Hepatocyte (in vitro differentiated cells): ENCODE measurements around the gene KANSL3. TPM values are rescaled to one million over a fixed set of nuclear protein-coding genes. Genes with fewer than 3 reads are reported as not detected.

Experiments
- DNase-seq: peaks from one replicate; pipeline ENCODE4 v3.0.0-alpha.2; 2016; ENCODE audit warnings: low spot score
- H2AFZ ChIP-seq: fragments of 200-600 bp; sonication (generic); 2 replicates; pipeline ENCODE4 v1.6.0; 2016; ENCODE audit warnings: antibody characterized with exemption, mild to moderate bottlenecking
- H3K27ac ChIP-seq: fragments of 200-600 bp; sonication (generic); 2 replicates; pipeline ENCODE4 v1.5.1; 2016; ENCODE audit warnings: mild to moderate bottlenecking
- H3K27me3 ChIP-seq: fragments of 200-600 bp; sonication (generic); 2 replicates; pipeline ENCODE4 v1.6.1; 2016
- H3K36me3 ChIP-seq: fragments of 200-600 bp; sonication (generic); replicated peaks from 2 replicates; pipeline ENCODE4 v1.5.1; 2016; ENCODE audit warnings: low read depth; ENCODE audit not compliant: insufficient read depth
- H3K4me1 ChIP-seq: fragments of 200-600 bp; sonication (generic); 2 replicates; pipeline ENCODE4 v1.5.1; 2016; ENCODE audit warnings: mild to moderate bottlenecking, moderate library complexity; ENCODE audit not compliant: insufficient read depth
- H3K4me2 ChIP-seq: fragments of 200-600 bp; sonication (generic); 2 replicates; pipeline ENCODE4 v1.6.0; 2016
- H3K4me3 ChIP-seq: fragments of 200-600 bp; sonication (generic); 2 replicates; pipeline ENCODE4 v1.5.1; 2016; ENCODE audit warnings: mild to moderate bottlenecking
- H3K79me2 ChIP-seq: fragments of 200-600 bp; sonication (generic); 2 replicates; pipeline ENCODE4 v1.6.0; 2017; ENCODE audit warnings: mild to moderate bottlenecking
- H3K9me2 ChIP-seq: fragments of 200-600 bp; sonication (generic); replicated peaks from 2 replicates; pipeline ENCODE4 v1.6.0; 2017; ENCODE audit warnings: mild to moderate bottlenecking; ENCODE audit not compliant: insufficient read depth
- H3K9me3 ChIP-seq: fragments of 200-600 bp; sonication (generic); 2 replicates; pipeline ENCODE4 v1.5.1; 2016; ENCODE audit warnings: low read depth, mild to moderate bottlenecking
- H4K20me1 ChIP-seq: fragments of 200-600 bp; sonication (generic); 2 replicates; pipeline ENCODE4 v1.6.0; 2016; ENCODE audit warnings: mild to moderate bottlenecking; ENCODE audit not compliant: insufficient read depth, poor library complexity, severe bottlenecking
- EZH2 ChIP-seq: fragments of 200-600 bp; sonication (generic); IDR thresholded peaks from 2 replicates; pipeline ENCODE4 v1.6.1; 2016; ENCODE audit warnings: antibody characterized with exemption, mild to moderate bottlenecking, borderline replicate concordance
- EZH2phosphoT487 ChIP-seq: fragments of 200-600 bp; sonication (generic); IDR thresholded peaks from one replicate; pipeline ENCODE4 v1.6.1; 2018; ENCODE audit warnings: antibody characterized with exemption, mild to moderate bottlenecking, low read depth, moderate library complexity; ENCODE audit not compliant: unreplicated experiment, severe bottlenecking
- WGBS: methylation state at CpG from one replicate; pipeline ENCODE4 v1.1.6; 2016; ENCODE audit warnings: low lambda C conversion rate; ENCODE audit errors: missing lambda C conversion rate; 5-methylcytosine and 5-hydroxymethylcytosine counted together
- polyA plus RNA-seq: library from polyadenylated mRNA; unstranded; fragments of >200 nt; fragmentation: Nextera tagmentation; extraction: Ambion mirVana; gene quantifications from 2 replicates; pipeline ENCODE4 v1.2.1, GENCODE V29; 2016
- total RNA-seq: library from RNA; depleted of rRNA; stranded (reverse); fragments of >200 nt; gene quantifications from 2 replicates; pipeline ENCODE4 v1.2.3, GENCODE V29; 2014
- TF ChIP-seq, protein P1 (sequence below): fragments of 200-600 bp; sonication (generic); IDR thresholded peaks from 2 replicates; pipeline ENCODE4 v1.5.1; 2016; ENCODE audit warnings: antibody characterized with exemption, mild to moderate bottlenecking; ENCODE audit not compliant: poor library complexity

KANSL3 gene
- total and polyA plus RNA-seq, 2 experiments from 2014 or later = 18.4 to 26.7 TPM

DNA sequence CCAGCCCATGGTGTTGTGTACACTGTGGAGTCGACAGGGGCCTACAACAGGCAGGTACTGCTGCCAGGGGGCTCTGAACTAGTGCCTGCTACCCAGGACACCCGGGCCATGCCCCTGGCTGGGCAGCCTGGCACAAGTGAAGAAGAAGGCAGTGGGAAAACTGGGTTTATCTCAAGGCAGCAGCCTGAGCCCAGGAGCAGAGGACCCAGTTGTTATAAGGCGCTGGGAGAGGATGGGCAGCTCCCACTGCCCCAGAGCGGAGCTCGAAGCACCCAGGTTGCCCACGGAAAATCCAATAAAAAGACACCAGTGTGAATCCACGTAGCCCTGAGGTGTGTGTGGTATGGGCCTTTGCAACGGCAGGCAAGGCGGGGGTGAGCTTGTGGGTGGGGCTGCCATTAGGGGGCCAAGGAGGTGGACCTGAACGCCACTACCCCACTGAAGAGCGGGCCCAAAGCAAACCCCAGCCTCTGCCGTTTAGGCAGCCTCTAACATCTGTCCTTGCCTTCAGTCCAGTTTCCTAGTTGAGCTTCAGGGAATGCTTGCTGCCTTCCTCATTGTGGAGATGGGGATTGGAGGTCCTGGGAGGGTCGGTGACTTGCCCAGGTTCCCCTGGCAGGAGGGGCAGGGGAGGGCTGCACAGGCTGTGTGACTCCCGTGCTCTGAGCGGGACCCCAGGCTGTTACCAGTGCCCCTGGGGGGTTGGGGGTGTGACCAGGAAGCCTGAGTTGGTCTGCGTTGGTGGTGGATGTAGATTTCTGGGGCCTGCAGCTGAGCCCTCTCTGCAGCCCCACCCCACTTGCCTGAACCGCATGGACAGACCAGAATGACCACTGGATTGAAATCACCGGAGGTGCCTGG lies 85.6 kb downstream of the KANSL3 start:
- WGBS = 91% methylated on average over 18 of the region's 18 CpGs
- no peak overlapping the region for H3K27ac ChIP-seq
- DNase-seq = no peak
- no peaks in the 10 kb centered on the region for H3K9me3 ChIP-seq
- no peaks in the 10 kb centered on the region for H4K20me1 ChIP-seq
- no peak overlapping the region for H3K4me2 ChIP-seq
- no peaks in the 10 kb centered on the region for H3K27me3 ChIP-seq
- no peak overlapping the region for H3K4me3 ChIP-seq
- no peak for TF ChIP-seq EZH2
- TF ChIP-seq EZH2phosphoT487 = no peak
- TF ChIP-seq, protein P1, sequence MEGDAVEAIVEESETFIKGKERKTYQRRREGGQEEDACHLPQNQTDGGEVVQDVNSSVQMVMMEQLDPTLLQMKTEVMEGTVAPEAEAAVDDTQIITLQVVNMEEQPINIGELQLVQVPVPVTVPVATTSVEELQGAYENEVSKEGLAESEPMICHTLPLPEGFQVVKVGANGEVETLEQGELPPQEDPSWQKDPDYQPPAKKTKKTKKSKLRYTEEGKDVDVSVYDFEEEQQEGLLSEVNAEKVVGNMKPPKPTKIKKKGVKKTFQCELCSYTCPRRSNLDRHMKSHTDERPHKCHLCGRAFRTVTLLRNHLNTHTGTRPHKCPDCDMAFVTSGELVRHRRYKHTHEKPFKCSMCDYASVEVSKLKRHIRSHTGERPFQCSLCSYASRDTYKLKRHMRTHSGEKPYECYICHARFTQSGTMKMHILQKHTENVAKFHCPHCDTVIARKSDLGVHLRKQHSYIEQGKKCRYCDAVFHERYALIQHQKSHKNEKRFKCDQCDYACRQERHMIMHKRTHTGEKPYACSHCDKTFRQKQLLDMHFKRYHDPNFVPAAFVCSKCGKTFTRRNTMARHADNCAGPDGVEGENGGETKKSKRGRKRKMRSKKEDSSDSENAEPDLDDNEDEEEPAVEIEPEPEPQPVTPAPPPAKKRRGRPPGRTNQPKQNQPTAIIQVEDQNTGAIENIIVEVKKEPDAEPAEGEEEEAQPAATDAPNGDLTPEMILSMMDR = no peak
- no peaks in the 10 kb centered on the region for H3K4me1 ChIP-seq
- H3K36me3 ChIP-seq = no peaks in the 10 kb centered on the region
- no peaks in the 10 kb centered on the region for H3K9me2 ChIP-seq
- no peak overlapping the region for H2AFZ ChIP-seq
- no peaks in the 10 kb centered on the region for H3K79me2 ChIP-seq

- no peak for DNase-seq
- H3K9me2 ChIP-seq = no peaks in the 10 kb centered on the region
- WGBS = 99% methylated on average over 25 of the region's 25 CpGs
Measured at GRCh38 chr2:96551605-96552314, 86.4 kb downstream of the KANSL3 start.

GRCh38 chr2:96550787-96551604 lies 87.1 kb downstream of the KANSL3 start:
- Histone ChIP-seq H3K4me2 (no peak overlapping the region), H4K20me1 (no peaks in the 10 kb centered on the region)

More at GRCh38 chr2:96551605-96552314, 86.4 kb downstream of the KANSL3 start:
- H3K4me1 ChIP-seq = no peaks in the 10 kb centered on the region
- TF ChIP-seq, protein P1 = no peak
- TF ChIP-seq EZH2phosphoT487 = no peak
- TF ChIP-seq EZH2 = no peak
- H3K79me2 ChIP-seq = no peaks in the 10 kb centered on the region
- no peak overlapping the region for H2AFZ ChIP-seq
- no peaks in the 10 kb centered on the region for H3K36me3 ChIP-seq
- no peaks in the 10 kb centered on the region for H3K9me3 ChIP-seq
- H3K27me3 ChIP-seq = no peaks in the 10 kb centered on the region
- H3K27ac ChIP-seq = no peak overlapping the region
- no peak overlapping the region for H3K4me2 ChIP-seq
- H4K20me1 ChIP-seq = no peaks in the 10 kb centered on the region
- H3K4me3 ChIP-seq = no peak overlapping the region

More at GRCh38 chr2:96550787-96551604, 87.1 kb downstream of the KANSL3 start:
- Histone ChIP-seq H3K4me1 (no peaks in the 10 kb centered on the region), H3K4me3 (no peak overlapping the region), H3K9me3 (no peaks in the 10 kb centered on the region), H2AFZ (no peak overlapping the region), H3K27me3 (no peaks in the 10 kb centered on the region), H3K27ac (no peak overlapping the region), H3K36me3 (no peaks in the 10 kb centered on the region), H3K9me2 (no peaks in the 10 kb centered on the region), H3K79me2 (no peaks in the 10 kb centered on the region)
- WGBS = 95% methylated on average over 14 of the region's 14 CpGs
- DNase-seq = no peak
- TF ChIP-seq EZH2phosphoT487 (no peak), EZH2 (no peak)
- TF ChIP-seq, protein P1 = no peak
